Transverse colon (tissue), 4 donors: ENCODE measurements around the gene PAGR1.

Source experiments
- CTCF ChIP-seq, 5 experiments: fragments of 200-600 bp in 3 of 5; fragments of 450-650 bp in 2 of 5; sonication (generic) in 3 of 5; IDR thresholded peaks; 1 replicate in 2 of 5; 2 replicates in 3 of 5; pipeline ENCODE4 v1.5.1; 2016 to 2017; ENCODE audit warnings: antibody characterized with exemption in 5 of 5, inconsistent platforms in 3 of 5, mild to moderate bottlenecking in 2 of 5, moderate library complexity in 1 of 5
- EP300 ChIP-seq: sonication (generic); formaldehyde crosslinking; IDR thresholded peaks from one replicate; pipeline ENCODE4 v1.6.1; 2017; ENCODE audit warnings: antibody characterized with exemption, low read depth
- POLR2AphosphoS5 ChIP-seq, 3 donors: sonication (generic); formaldehyde crosslinking; IDR thresholded peaks; one replicate each; pipeline ENCODE4 v1.6.1; 2016; ENCODE audit warnings: antibody characterized with exemption in 3 of 3

GRCh38 chr16:29843931-29844330 lies 28.0 kb downstream of the PAGR1 start:
- TF ChIP-seq CTCF (IDR thresholded peaks at IDR 0.05) (no peak), EP300 (no peak), POLR2AphosphoS5 (IDR thresholded peaks at IDR 0.05) (no peak)
